H1 (cell line): ENCODE results near the gene MTX2. TPM values are rescaled to one million over a fixed set of nuclear protein-coding genes. Genes with fewer than 3 reads are reported as not detected.
A peak's percentile ranks its signal among the peaks of the same experiment; 100 is the strongest.

Experiments used
- CTCF ChIA-PET: fragments of 300-600 bp; sonication (Branson Sonifier 250); formaldehyde crosslinking; loops from one replicate; lab custom pipeline; 2021; ENCODE audit not compliant: partially characterized antibody; lab: Charles Lee
- POLR2A ChIA-PET: fragments of 300-600 bp; sonication (Branson Sonifier 250); formaldehyde crosslinking; loops from one replicate; lab custom pipeline; 2021; ENCODE audit warnings: inconsistent platforms; ENCODE audit not compliant: partially characterized antibody; lab: Charles Lee
- DNase-seq, 2 experiments: peaks; one replicate each; pipeline versions ENCODE4 v3.0.0 to v3.0.0-alpha.2; 2010 to 2022; ENCODE audit warnings: low spot score in 2 of 2, low read depth in 1 of 2, mixed read lengths in 1 of 2
- FAIRE-seq: peaks from 2 replicates; lab custom pipeline; 2011; peaks lifted over from hg19 to GRCh38; lab: Jason Lieb, UNC
- H2AFZ ChIP-seq: 2 replicates; pipeline ENCODE4 v1.8.1; 2012; ENCODE audit warnings: low read length, inconsistent platforms
- H2AK5ac ChIP-seq: 2 replicates; pipeline ENCODE4 v1.6.1; 2013; ENCODE audit warnings: low read depth, low read length
- H2BK120ac ChIP-seq: replicated peaks from 2 replicates; pipeline ENCODE3; 2013; ENCODE audit warnings: low read depth, low read length, inconsistent platforms
- H2BK12ac ChIP-seq: 2 replicates; pipeline ENCODE4 v1.6.1; 2013; ENCODE audit warnings: low read depth, low read length
- H2BK15ac ChIP-seq: 2 replicates; pipeline ENCODE4 v1.6.1; 2013; ENCODE audit warnings: low read length
- H2BK20ac ChIP-seq: 2 replicates; pipeline ENCODE4 v1.6.1; 2013; ENCODE audit warnings: low read length
- H2BK5ac ChIP-seq: 2 replicates; pipeline ENCODE4 v1.6.1; 2013; ENCODE audit warnings: low read depth, low read length
- H3K14ac ChIP-seq: 2 replicates; pipeline ENCODE4 v1.6.1; 2013; ENCODE audit warnings: inconsistent platforms; ENCODE audit not compliant: insufficient read length
- H3K18ac ChIP-seq: 2 replicates; pipeline ENCODE4 v1.6.1; 2013; ENCODE audit warnings: low read length; ENCODE audit errors: extremely low read depth
- H3K23ac ChIP-seq: 2 replicates; pipeline ENCODE4 v1.6.1; 2013; ENCODE audit warnings: inconsistent platforms; ENCODE audit not compliant: insufficient read length
- H3K23me2 ChIP-seq: 2 replicates; pipeline ENCODE4 v1.6.1; 2013; ENCODE audit warnings: low read depth, low read length
- H3K27ac ChIP-seq: 2 replicates; pipeline ENCODE4 v1.6.1; 2011; ENCODE audit warnings: low read depth, low read length, inconsistent platforms
- H3K27me3 ChIP-seq, 4 experiments: replicated peaks in 1 of 4; 1 replicate in 1 of 4; 2 replicates in 3 of 4; pipeline versions ENCODE4 v1.6.1 to v1.8.1; 2011 to 2013; ENCODE audit warnings: low read length in 3 of 4, mild to moderate bottlenecking in 3 of 4, inconsistent platforms in 2 of 4, mixed read lengths in 2 of 4, moderate library complexity in 1 of 4; ENCODE audit not compliant: control insufficient read depth in 3 of 4, insufficient read depth in 3 of 4; ENCODE audit errors: extremely low read depth in 1 of 4
- H3K36me3 ChIP-seq, 4 experiments: 2 replicates each; pipeline versions ENCODE4 v1.6.1 to v1.8.1; 2011 to 2013; ENCODE audit warnings: mild to moderate bottlenecking in 4 of 4, low read length in 3 of 4, moderate library complexity in 2 of 4, control low read depth in 1 of 4, inconsistent platforms in 1 of 4; ENCODE audit not compliant: insufficient read depth in 4 of 4, control insufficient read depth in 2 of 4
- H3K4ac ChIP-seq: replicated peaks from 2 replicates; pipeline ENCODE3; 2013; ENCODE audit warnings: low read length, low read depth, mixed read lengths, inconsistent platforms; ENCODE audit not compliant: insufficient read length
- H3K4me1 ChIP-seq, 4 experiments: replicated peaks in 1 of 4; 1 replicate in 1 of 4; 2 replicates in 3 of 4; pipeline versions ENCODE4 v1.6.1 to v1.8.1; 2011 to 2013; ENCODE audit warnings: low read length in 3 of 4, inconsistent platforms in 2 of 4, mixed read lengths in 1 of 4; ENCODE audit not compliant: insufficient read depth in 4 of 4, control insufficient read depth in 3 of 4
- H3K4me2 ChIP-seq, 2 experiments: 2 replicates each; pipeline versions ENCODE4 v1.6.1 to v1.8.1; 2011 to 2013; ENCODE audit warnings: low read depth in 2 of 2, low read length in 2 of 2, control low read depth in 1 of 2, inconsistent platforms in 1 of 2, mild to moderate bottlenecking in 1 of 2; ENCODE audit not compliant: insufficient read depth in 1 of 2
- H3K4me3 ChIP-seq, 4 experiments: fragments of 200-600, 300-600 bp in 1 of 4; sonication (generic), shearing (Covaris generic), sonication (Bioruptor Twin) in 1 of 4; 2 replicates each; pipeline versions ENCODE4 v1.5.1 to v1.8.1; 2011 to 2016; ENCODE audit warnings: low read length in 4 of 4, low read depth in 3 of 4, control low read depth in 2 of 4, inconsistent platforms in 2 of 4, mild to moderate bottlenecking in 2 of 4, mixed read lengths in 1 of 4, moderate library complexity in 1 of 4; ENCODE audit not compliant: insufficient read depth in 2 of 4; ENCODE audit errors: extremely low read depth in 1 of 4
- H3K56ac ChIP-seq: replicated peaks from 2 replicates; pipeline ENCODE3; 2013; ENCODE audit warnings: low read depth, mild to moderate bottlenecking, mixed read lengths, low read length, inconsistent platforms; ENCODE audit not compliant: insufficient read length
- H3K79me1 ChIP-seq: 2 replicates; pipeline ENCODE4 v1.6.1; 2013; ENCODE audit warnings: low read depth, low read length, control low read depth
- H3K79me2 ChIP-seq, 2 experiments: 2 replicates each; pipeline versions ENCODE4 v1.6.1 to v1.8.1; 2012 to 2013; ENCODE audit warnings: low read length in 2 of 2, mild to moderate bottlenecking in 2 of 2, inconsistent platforms in 1 of 2; ENCODE audit not compliant: insufficient read depth in 2 of 2, control insufficient read depth in 1 of 2
- H3K9ac ChIP-seq, 4 experiments: replicated peaks in 1 of 4; 1 replicate in 1 of 4; 2 replicates in 3 of 4; pipeline versions ENCODE4 v1.6.1 to v1.8.1; 2011 to 2013; ENCODE audit warnings: low read depth in 3 of 4, low read length in 3 of 4, control low read depth in 2 of 4, mild to moderate bottlenecking in 2 of 4, moderate library complexity in 2 of 4, inconsistent platforms in 1 of 4; ENCODE audit errors: extremely low read depth in 1 of 4
- H3K9me3 ChIP-seq, 2 experiments: 2 replicates each; pipeline versions ENCODE4 v1.6.1 to v1.8.1; 2012 to 2013; ENCODE audit warnings: mild to moderate bottlenecking in 2 of 2, moderate library complexity in 2 of 2, control low read depth in 1 of 2, inconsistent platforms in 1 of 2, low read depth in 1 of 2, low read length in 1 of 2, mixed read lengths in 1 of 2; ENCODE audit not compliant: insufficient read depth in 2 of 2
- H4K20me1 ChIP-seq, 2 experiments: replicated peaks in 1 of 2; 2 replicates each; pipeline versions ENCODE3 to v1.8.1; 2011 to 2013; ENCODE audit warnings: inconsistent platforms in 2 of 2, low read length in 2 of 2, mild to moderate bottlenecking in 1 of 2; ENCODE audit not compliant: insufficient read depth in 2 of 2, control insufficient read depth in 1 of 2
- H4K5ac ChIP-seq: 2 replicates; pipeline ENCODE4 v1.6.1; 2013; ENCODE audit warnings: low read length, low read depth, mixed read lengths, inconsistent platforms; ENCODE audit not compliant: insufficient read length
- H4K8ac ChIP-seq: 2 replicates; pipeline ENCODE4 v1.8.0; 2013; ENCODE audit warnings: mild to moderate bottlenecking, moderate library complexity, low read length, inconsistent platforms; ENCODE audit not compliant: insufficient read depth; ENCODE audit errors: extremely low read depth
- H4K91ac ChIP-seq: replicated peaks from 2 replicates; pipeline ENCODE3; 2013; ENCODE audit warnings: low read length, mixed read lengths, inconsistent platforms; ENCODE audit not compliant: insufficient read length
- FOSL1 ChIP-seq: IDR thresholded peaks from 2 replicates; pipeline ENCODE4 v1.6.1; 2011; ENCODE audit warnings: mild to moderate bottlenecking, low read depth, low read length, moderate library complexity; ENCODE audit not compliant: insufficient read depth
- POLR2AphosphoS5 ChIP-seq: IDR thresholded peaks from 2 replicates; pipeline ENCODE4 v1.6.1; 2011; ENCODE audit warnings: low read depth, low read length
- polyA plus RNA-seq, 7 experiments: library from polyadenylated mRNA; depleted of rRNA in 3 of 7; stranded (reverse) in 5 of 7; unstranded in 2 of 7; fragments of >200 nt in 5 of 7; fragments of 200-250 nt in 2 of 7; gene quantifications; 1 replicate in 5 of 7; 2 replicates in 1 of 7; 4 replicates in 1 of 7; pipeline versions ENCODE4 v1.2.1 to v1.2.3, GENCODE V29; 2011 to 2013; ENCODE audit warnings: missing spikeins in 2 of 7, mixed read lengths in 2 of 7
- total RNA-seq: library from RNA; stranded (reverse); fragmentation: NEBNext Ultra II Directional; extraction: Animal tissue kit (Norgen Biotek cat#: 25700); gene quantifications from 2 replicates; pipeline ENCODE4 v1.2.1, GENCODE V29; 2021

MTX2 gene
- total and polyA plus RNA-seq, 2 of the 8 experiments (the other 6 are each of a cell fraction or from before 2014, with no cell fraction given): 33.5 to 38.3 TPM

- ChIA-PET CTCF (no interaction called here), POLR2A (no interaction called here)
- no peak overlapping the region for H2BK15ac ChIP-seq
- H3K9ac ChIP-seq: no peak overlapping the region
- no peak overlapping the region for H3K4me3 ChIP-seq
- H3K23me2 ChIP-seq: no peaks in the 10 kb centered on the region
- FAIRE-seq: no peak
- no peak overlapping the region for H3K56ac ChIP-seq
- H3K79me1 ChIP-seq: no peaks in the 10 kb centered on the region
- peaks cover 10 to 11% of the 10 kb centered on the region in 2 experiments for H4K20me1 ChIP-seq
- H4K8ac ChIP-seq: no peak overlapping the region
- no peak overlapping the region for H3K14ac ChIP-seq
- H3K4ac ChIP-seq: no peak overlapping the region
- H2BK120ac ChIP-seq: no peak overlapping the region
- H3K27me3 ChIP-seq: no peaks in the 10 kb centered on the region
- H2BK5ac ChIP-seq: no peak overlapping the region
- no peak overlapping the region for H3K18ac ChIP-seq
- no peak overlapping the region for H4K5ac ChIP-seq
- H4K91ac ChIP-seq: no peak overlapping the region
- H2AFZ ChIP-seq: no peak overlapping the region
- H3K36me3 ChIP-seq: no peaks in the 10 kb centered on the region
- H2BK20ac ChIP-seq: no peak overlapping the region
- no peak overlapping the region for H3K4me2 ChIP-seq
- no peak overlapping the region for H2AK5ac ChIP-seq
- TF ChIP-seq POLR2AphosphoS5 (peak; percentile 53; the same call in 1 of the 2 replicates), FOSL1 (no peak)
- H2BK12ac ChIP-seq: no peak overlapping the region
- no peak overlapping the region for H3K23ac ChIP-seq
- no peaks in the 10 kb centered on the region for H3K9me3 ChIP-seq
- H3K4me1 ChIP-seq: no peaks in the 10 kb centered on the region
- H3K79me2 ChIP-seq: peaks cover 0 to 86% of the 10 kb centered on the region in 2 experiments; a peak in 3 of 4 replicates
- no peak overlapping the region for H3K27ac ChIP-seq
- no peak for DNase-seq
Observed at GRCh38 chr2:176291809-176292283, 22.6 kb downstream of the MTX2 start.
